ENCODE measurements around the gene CDC73.
"Not testable (repeated sequence)": the region's sequence is repeated elsewhere in the genome, so short reads cannot be mapped to it uniquely, and the experiment has no call there.

The CDC73 gene

GRCh38 chr1:193265716-193266115 lies 143.9 kb downstream of the CDC73 start:
- H3K23ac ChIP-seq (ENCODE audit: low read length): no peak overlapping the region
- H3K79me2 ChIP-seq (ENCODE audit: control insufficient read depth, insufficient read depth, low read length): no peaks in the 10 kb centered on the region
- no peak overlapping the region for H3K9ac ChIP-seq (ENCODE audit: low read length)
- no peaks in the 10 kb centered on the region for H3K36me3 ChIP-seq (ENCODE audit: control insufficient read depth, insufficient read depth, low read length)
- H2AK5ac ChIP-seq (ENCODE audit: low read length): no peak overlapping the region
- H3K79me1 ChIP-seq (ENCODE audit: low read length): no peaks in the 10 kb centered on the region
- H2BK15ac ChIP-seq (replicated peaks; ENCODE audit: low read depth): no peak overlapping the region
- H3K18ac ChIP-seq (ENCODE audit: low read length): no peak overlapping the region
- H4K8ac ChIP-seq (ENCODE audit: low read depth, low read length): no peak overlapping the region
- no CpG with 5 or more reads among the region's 1 CpG for WGBS (ENCODE audit: extremely low coverage, insufficient coverage, low lambda C conversion rate)
- H3K27me3 ChIP-seq (ENCODE audit: insufficient read depth, low read length, poor library complexity): no peaks in the 10 kb centered on the region
- no peak for DNase-seq
- H3K27ac ChIP-seq (ENCODE audit: low read depth, low read length): no peak overlapping the region
- no peak overlapping the region for H2BK5ac ChIP-seq (ENCODE audit: low read length)
- no peak overlapping the region for H2BK120ac ChIP-seq (ENCODE audit: low read depth, low read length)
- no peak overlapping the region for H4K5ac ChIP-seq (ENCODE audit: low read length)
- no peak overlapping the region for H3K56ac ChIP-seq (ENCODE audit: low read length)
- no peak overlapping the region for H3K4me2 ChIP-seq (ENCODE audit: low read length)
- no peak overlapping the region for H3K4ac ChIP-seq (ENCODE audit: low read depth, low read length)
- H3K4me1 ChIP-seq (ENCODE audit: control insufficient read depth, low read depth, low read length): no peaks in the 10 kb centered on the region
- no peak overlapping the region for H3K4me3 ChIP-seq (ENCODE audit: low read length)

GRCh38 chr1:193266794-193267193 lies 145.0 kb downstream of the CDC73 start:
- no CpG with 5 or more reads among the region's 7 CpGs for WGBS (ENCODE audit: extremely low coverage, insufficient coverage, low lambda C conversion rate)
- not testable (repeated sequence) for H3K4me2 ChIP-seq (ENCODE audit: low read length); H3K36me3 ChIP-seq (ENCODE audit: control insufficient read depth, insufficient read depth, low read length); H3K9ac ChIP-seq (ENCODE audit: low read length); H3K18ac ChIP-seq (ENCODE audit: low read length); H3K4ac ChIP-seq (ENCODE audit: low read depth, low read length); H3K27ac ChIP-seq (ENCODE audit: low read depth, low read length); H2BK15ac ChIP-seq (replicated peaks; ENCODE audit: low read depth); H3K4me3 ChIP-seq (ENCODE audit: low read length); H3K4me1 ChIP-seq (ENCODE audit: control insufficient read depth, low read depth, low read length); H2AK5ac ChIP-seq (ENCODE audit: low read length); DNase-seq; H4K8ac ChIP-seq (ENCODE audit: low read depth, low read length); H3K27me3 ChIP-seq (ENCODE audit: insufficient read depth, low read length, poor library complexity); H2BK5ac ChIP-seq (ENCODE audit: low read length); H3K56ac ChIP-seq (ENCODE audit: low read length); H2BK120ac ChIP-seq (ENCODE audit: low read depth, low read length); H3K79me2 ChIP-seq (ENCODE audit: control insufficient read depth, insufficient read depth, low read length); H3K79me1 ChIP-seq (ENCODE audit: low read length); H4K5ac ChIP-seq (ENCODE audit: low read length); H3K23ac ChIP-seq (ENCODE audit: low read length)

GRCh38 chr1:193270996-193271395 lies 149.2 kb downstream of the CDC73 start:
- Histone ChIP-seq H2AK5ac (ENCODE audit: low read length) (no peak overlapping the region), H3K27ac (ENCODE audit: low read depth, low read length) (no peak overlapping the region), H3K23ac (ENCODE audit: low read length) (no peak overlapping the region), H3K79me2 (ENCODE audit: control insufficient read depth, insufficient read depth, low read length) (no peaks in the 10 kb centered on the region), H3K4ac (ENCODE audit: low read depth, low read length) (no peak overlapping the region), H4K8ac (ENCODE audit: low read depth, low read length) (no peak overlapping the region), H3K4me2 (ENCODE audit: low read length) (no peak overlapping the region), H2BK5ac (ENCODE audit: low read length) (no peak overlapping the region), H2BK15ac (replicated peaks; ENCODE audit: low read depth) (no peak overlapping the region), H2BK120ac (ENCODE audit: low read depth, low read length) (no peak overlapping the region), H3K27me3 (ENCODE audit: insufficient read depth, low read length, poor library complexity) (no peaks in the 10 kb centered on the region), H3K4me3 (ENCODE audit: low read length) (no peak overlapping the region), H3K79me1 (ENCODE audit: low read length) (no peaks in the 10 kb centered on the region), H3K18ac (ENCODE audit: low read length) (no peak overlapping the region), H4K5ac (ENCODE audit: low read length) (no peak overlapping the region), H3K56ac (ENCODE audit: low read length) (no peak overlapping the region), H3K4me1 (ENCODE audit: control insufficient read depth, low read depth, low read length) (no peaks in the 10 kb centered on the region), H3K36me3 (ENCODE audit: control insufficient read depth, insufficient read depth, low read length) (no peaks in the 10 kb centered on the region), H3K9ac (ENCODE audit: low read length) (no peak overlapping the region)
- no peak for DNase-seq
- WGBS (ENCODE audit: extremely low coverage, insufficient coverage, low lambda C conversion rate): no CpG with 5 or more reads among the region's 2 CpGs

- H4K5ac ChIP-seq (ENCODE audit: low read length): no peak overlapping the region
- no peaks in the 10 kb centered on the region for H3K79me2 ChIP-seq (ENCODE audit: control insufficient read depth, insufficient read depth, low read length)
- H4K8ac ChIP-seq (ENCODE audit: low read depth, low read length): no peak overlapping the region
- H3K4me1 ChIP-seq (ENCODE audit: control insufficient read depth, low read depth, low read length): no peaks in the 10 kb centered on the region
- no peak overlapping the region for H3K27ac ChIP-seq (ENCODE audit: low read depth, low read length)
- H2BK120ac ChIP-seq (ENCODE audit: low read depth, low read length): no peak overlapping the region
- H3K23ac ChIP-seq (ENCODE audit: low read length): no peak overlapping the region
- H3K79me1 ChIP-seq (ENCODE audit: low read length): no peaks in the 10 kb centered on the region
- H3K27me3 ChIP-seq (ENCODE audit: insufficient read depth, low read length, poor library complexity): no peaks in the 10 kb centered on the region
- no peak overlapping the region for H2BK15ac ChIP-seq (replicated peaks; ENCODE audit: low read depth)
- no peak overlapping the region for H3K4me3 ChIP-seq (ENCODE audit: low read length)
- peak; percentile 69 for DNase-seq
- no peaks in the 10 kb centered on the region for H3K36me3 ChIP-seq (ENCODE audit: control insufficient read depth, insufficient read depth, low read length)
- H2BK5ac ChIP-seq (ENCODE audit: low read length): no peak overlapping the region
- H2AK5ac ChIP-seq (ENCODE audit: low read length): no peak overlapping the region
- no CpG with 5 or more reads among the region's 5 CpGs for WGBS (ENCODE audit: extremely low coverage, insufficient coverage, low lambda C conversion rate)
- H3K4me2 ChIP-seq (ENCODE audit: low read length): no peak overlapping the region
- H3K9ac ChIP-seq (ENCODE audit: low read length): no peak overlapping the region
- no peak overlapping the region for H3K56ac ChIP-seq (ENCODE audit: low read length)
- H3K18ac ChIP-seq (ENCODE audit: low read length): no peak overlapping the region
- no peak overlapping the region for H3K4ac ChIP-seq (ENCODE audit: low read depth, low read length)
These were observed 153.9 kb downstream of the CDC73 start for GRCh38 chr1:193275773-193276172.

GRCh38 chr1:193278968-193279367 lies 157.1 kb downstream of the CDC73 start:
- Histone ChIP-seq H4K5ac (ENCODE audit: low read length) (no peak overlapping the region), H2BK120ac (ENCODE audit: low read depth, low read length) (no peak overlapping the region), H3K4me1 (ENCODE audit: control insufficient read depth, low read depth, low read length) (no peaks in the 10 kb centered on the region), H2BK15ac (replicated peaks; ENCODE audit: low read depth) (no peak overlapping the region), H3K79me2 (ENCODE audit: control insufficient read depth, insufficient read depth, low read length) (no peaks in the 10 kb centered on the region), H3K56ac (ENCODE audit: low read length) (no peak overlapping the region), H3K27me3 (ENCODE audit: insufficient read depth, low read length, poor library complexity) (no peaks in the 10 kb centered on the region), H2AK5ac (ENCODE audit: low read length) (no peak overlapping the region), H3K4me2 (ENCODE audit: low read length) (no peak overlapping the region), H3K9ac (ENCODE audit: low read length) (no peak overlapping the region), H3K4ac (ENCODE audit: low read depth, low read length) (no peak overlapping the region), H3K36me3 (ENCODE audit: control insufficient read depth, insufficient read depth, low read length) (no peaks in the 10 kb centered on the region), H3K27ac (ENCODE audit: low read depth, low read length) (no peak overlapping the region), H2BK5ac (ENCODE audit: low read length) (no peak overlapping the region), H4K8ac (ENCODE audit: low read depth, low read length) (no peak overlapping the region), H3K18ac (ENCODE audit: low read length) (no peak overlapping the region), H3K79me1 (ENCODE audit: low read length) (no peaks in the 10 kb centered on the region), H3K4me3 (ENCODE audit: low read length) (no peak overlapping the region), H3K23ac (ENCODE audit: low read length) (no peak overlapping the region)
- no peak for DNase-seq
- WGBS (ENCODE audit: extremely low coverage, insufficient coverage, low lambda C conversion rate): no CpG with 5 or more reads among the region's 2 CpGs

- Histone ChIP-seq H4K8ac (ENCODE audit: low read depth, low read length) (no peak overlapping the region), H3K4me2 (ENCODE audit: low read length) (no peak overlapping the region), H3K27me3 (ENCODE audit: insufficient read depth, low read length, poor library complexity) (no peaks in the 10 kb centered on the region), H3K4me3 (ENCODE audit: low read length) (no peak overlapping the region), H3K56ac (ENCODE audit: low read length) (no peak overlapping the region), H2BK15ac (replicated peaks; ENCODE audit: low read depth) (no peak overlapping the region), H3K79me1 (ENCODE audit: low read length) (no peaks in the 10 kb centered on the region), H2AK5ac (ENCODE audit: low read length) (no peak overlapping the region), H3K27ac (ENCODE audit: low read depth, low read length) (no peak overlapping the region), H4K5ac (ENCODE audit: low read length) (no peak overlapping the region), H3K9ac (ENCODE audit: low read length) (no peak overlapping the region), H3K23ac (ENCODE audit: low read length) (no peak overlapping the region), H2BK5ac (ENCODE audit: low read length) (no peak overlapping the region), H3K36me3 (ENCODE audit: control insufficient read depth, insufficient read depth, low read length) (no peaks in the 10 kb centered on the region), H2BK120ac (ENCODE audit: low read depth, low read length) (no peak overlapping the region), H3K18ac (ENCODE audit: low read length) (no peak overlapping the region), H3K79me2 (ENCODE audit: control insufficient read depth, insufficient read depth, low read length) (no peaks in the 10 kb centered on the region), H3K4me1 (ENCODE audit: control insufficient read depth, low read depth, low read length) (no peaks in the 10 kb centered on the region), H3K4ac (ENCODE audit: low read depth, low read length) (no peak overlapping the region)
- DNase-seq: no peak
- WGBS (ENCODE audit: extremely low coverage, insufficient coverage, low lambda C conversion rate): no CpG with 5 or more reads among the region's 1 CpG
These were observed 160.1 kb downstream of the CDC73 start for GRCh38 chr1:193281894-193282293.

All from mesendoderm (in vitro differentiated cells).